GM19035 (cell line): Measurements from ENCODE around the gene LAMC2.

ENCODE experiments used
- ATAC-seq: cut with Tn5 transposase; IDR thresholded peaks from one replicate; pipeline ENCODE4 v1.9.1; 2021; ENCODE audit not compliant: unreplicated experiment

The LAMC2 gene

DNA sequence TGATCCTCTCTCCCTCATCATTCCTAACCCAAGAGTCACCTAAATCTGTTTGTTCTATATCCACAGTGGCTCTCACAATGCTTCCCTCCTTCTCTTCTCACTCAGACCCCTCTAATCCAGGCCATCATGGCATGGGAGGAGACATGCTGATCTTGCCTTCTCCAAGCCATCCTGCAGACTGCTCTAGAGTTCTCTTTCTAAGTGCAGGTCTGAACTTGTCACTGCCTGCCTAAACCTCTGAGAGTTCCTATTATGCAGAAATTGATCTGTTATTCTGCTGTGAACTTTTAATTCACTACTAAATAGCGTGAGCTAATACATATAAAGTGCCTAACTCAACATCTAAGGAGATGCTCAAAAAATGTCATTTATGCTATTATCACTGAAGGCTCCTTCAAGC, 26.8 kb downstream of the LAMC2 start:
- ATAC-seq = no peak

DNA sequence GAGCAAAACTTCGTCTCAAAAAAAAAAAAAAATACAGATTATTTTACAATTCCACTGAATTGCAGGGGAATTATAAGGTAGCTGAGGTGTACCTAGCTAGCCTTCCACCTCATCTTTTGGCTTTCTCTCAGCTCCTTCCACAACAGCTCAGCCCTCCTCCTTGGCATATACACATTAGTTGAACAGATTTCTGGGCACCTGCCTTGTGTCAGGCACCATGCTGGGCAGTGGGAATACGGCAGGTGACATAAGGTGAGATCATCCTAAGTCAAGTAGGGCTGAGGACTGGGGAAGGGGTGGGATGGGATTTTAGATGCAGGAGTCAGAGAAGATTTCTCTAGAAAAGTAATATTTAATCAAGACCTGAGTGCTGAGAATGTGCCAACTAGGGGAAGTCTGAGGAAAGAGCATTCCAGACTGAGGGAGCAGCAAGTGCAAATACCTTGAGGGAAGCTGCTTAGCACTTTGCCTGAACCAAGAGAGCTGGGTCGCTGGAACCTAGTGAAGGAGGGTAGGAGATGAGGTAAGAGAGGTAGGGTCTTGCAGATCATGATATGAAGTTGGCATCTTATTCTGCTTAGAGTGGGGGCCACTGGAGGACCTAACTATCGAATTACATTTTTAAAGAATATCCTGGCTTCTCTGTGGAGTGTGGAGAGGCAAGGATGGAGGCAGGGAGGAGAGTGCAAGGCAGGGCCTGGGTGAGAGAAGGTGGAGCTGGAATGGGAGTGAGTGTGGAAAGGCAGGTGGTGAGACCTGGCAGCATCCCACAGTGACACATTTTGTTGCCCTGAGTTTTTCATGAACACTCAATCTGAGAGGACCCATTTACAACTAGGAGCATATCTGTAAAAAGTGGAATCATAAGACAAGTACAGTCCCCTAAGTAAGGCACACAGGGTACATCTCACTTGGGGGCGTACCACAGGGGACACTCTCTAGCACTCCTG, 28.2 kb downstream of the LAMC2 start:
- ATAC-seq = no peak

DNA sequence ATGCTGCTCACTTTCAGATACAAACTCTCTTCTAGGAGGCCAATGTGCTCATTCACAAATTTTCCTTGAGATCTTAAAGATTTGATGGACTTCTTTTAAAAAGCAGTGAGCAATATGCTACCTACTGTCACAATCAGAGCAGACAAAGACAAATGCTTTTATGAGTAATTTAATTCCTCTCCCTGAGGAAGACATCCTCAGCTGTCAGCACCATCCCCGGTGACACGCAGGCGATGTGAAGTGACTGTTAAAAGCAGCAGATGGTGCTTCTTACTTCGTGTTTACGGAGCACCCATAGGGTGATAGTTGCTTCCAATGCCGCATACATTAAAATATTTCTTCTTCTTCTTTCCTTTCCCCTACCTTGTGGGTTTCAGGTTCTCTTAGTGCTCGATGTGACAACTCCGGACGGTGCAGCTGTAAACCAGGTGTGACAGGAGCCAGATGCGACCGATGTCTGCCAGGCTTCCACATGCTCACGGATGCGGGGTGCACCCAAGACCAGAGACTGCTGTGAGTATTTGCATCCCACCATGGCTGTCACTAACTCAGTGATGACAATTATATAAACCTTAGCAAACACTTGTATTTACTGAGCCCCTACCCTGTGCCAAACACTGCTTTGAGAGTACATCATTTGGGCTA, 29.1 kb downstream of the LAMC2 start:
- ATAC-seq = no peak

DNA sequence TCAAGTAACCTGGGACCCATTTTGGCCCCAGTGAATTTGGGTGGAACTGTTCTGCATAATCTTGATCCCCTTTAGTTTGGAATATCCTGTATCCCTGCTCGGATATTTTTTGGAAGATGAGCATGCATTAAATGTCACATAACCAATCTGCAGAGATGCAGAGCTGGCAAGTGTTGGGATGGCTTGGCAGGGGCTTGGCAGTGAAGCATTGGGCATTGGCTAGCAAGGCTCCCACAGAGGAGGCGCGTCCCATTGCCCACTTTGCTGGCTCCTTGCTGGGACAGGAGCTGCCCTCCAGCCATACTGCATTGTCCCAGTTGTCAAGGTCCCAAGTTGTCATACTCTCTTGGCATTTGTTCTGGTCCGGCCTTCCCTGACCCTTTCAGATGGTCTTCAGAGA, 29.9 kb downstream of the LAMC2 start:
- ATAC-seq = no peak

- no peak for ATAC-seq
Observed at GRCh38 chr1:183218027-183218618, 32.1 kb downstream of the LAMC2 start.

DNA sequence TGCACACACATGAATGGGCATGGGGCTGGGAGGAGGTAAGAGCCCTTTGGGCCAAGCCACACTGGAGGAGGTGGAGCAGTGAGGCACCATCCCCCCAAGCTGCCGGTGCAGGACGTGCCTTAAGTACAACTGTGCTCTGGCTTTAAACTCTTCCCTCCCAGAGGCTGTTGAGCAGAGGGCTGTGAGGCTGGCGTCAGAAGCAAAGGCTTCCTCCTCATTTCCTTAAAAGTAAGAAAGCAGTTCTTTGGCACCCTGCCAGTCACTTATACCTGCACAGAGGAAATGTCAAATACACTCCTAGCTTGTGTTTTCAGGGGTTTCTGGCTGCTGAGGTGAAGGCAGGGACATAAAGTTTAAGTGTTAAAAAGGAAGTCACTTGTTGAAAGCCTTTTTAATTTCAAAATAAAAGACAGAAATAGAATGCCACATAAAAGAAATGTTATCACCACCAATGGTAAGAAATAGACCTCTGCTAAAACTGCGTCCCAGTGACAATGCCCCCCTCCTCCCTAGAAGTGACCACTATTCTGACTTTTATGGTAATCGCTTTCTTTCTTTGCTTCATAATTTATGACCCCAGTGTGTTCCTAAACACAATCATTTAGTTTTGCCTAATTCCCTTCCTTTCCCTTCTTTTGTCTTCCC, 33.0 kb downstream of the LAMC2 start:
- ATAC-seq = no peak

DNA sequence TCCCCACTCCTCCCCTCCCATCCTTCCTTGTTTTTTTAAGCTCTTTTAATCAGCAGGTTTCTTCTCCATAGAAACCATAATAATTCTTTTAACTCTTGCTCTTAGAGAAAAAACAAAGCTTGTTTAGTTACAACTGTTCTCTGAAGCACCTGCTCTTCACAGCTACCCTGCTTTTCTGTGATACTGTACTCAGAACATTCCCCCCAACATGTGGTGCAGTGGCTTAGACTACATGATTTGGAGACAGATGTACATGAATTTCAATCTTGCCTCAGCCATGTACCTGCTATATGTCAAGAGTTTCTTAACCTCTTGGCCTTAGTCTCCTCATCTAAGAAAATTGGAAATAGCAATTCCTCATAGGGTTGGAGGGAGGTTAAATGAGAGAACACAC, 33.5 kb downstream of the LAMC2 start:
- no peak for ATAC-seq

- no peak for ATAC-seq
Observed at GRCh38 chr1:183222909-183223308, 36.8 kb downstream of the LAMC2 start.

GRCh38 chr1:183223467-183223866, 37.4 kb downstream of the LAMC2 start:
- no peak for ATAC-seq

DNA sequence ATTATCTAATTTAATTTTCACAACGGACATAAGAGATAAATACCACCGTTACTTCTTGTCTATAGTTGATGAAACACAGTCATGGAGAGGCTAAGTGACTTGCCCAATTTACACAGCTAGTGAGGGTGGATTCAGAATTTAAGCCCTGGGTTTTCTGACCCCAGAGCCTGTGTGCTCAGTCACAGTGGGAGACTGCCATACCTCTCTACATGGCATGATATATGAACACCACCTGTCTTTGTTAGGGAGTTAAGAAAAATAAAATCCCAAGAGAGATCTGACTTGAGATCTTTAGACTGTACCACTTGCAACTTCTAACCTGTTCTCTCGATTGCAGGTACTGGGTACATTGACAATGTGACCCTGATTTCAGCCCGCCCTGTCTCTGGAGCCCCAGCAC, 40.3 kb downstream of the LAMC2 start:
- no peak for ATAC-seq

DNA sequence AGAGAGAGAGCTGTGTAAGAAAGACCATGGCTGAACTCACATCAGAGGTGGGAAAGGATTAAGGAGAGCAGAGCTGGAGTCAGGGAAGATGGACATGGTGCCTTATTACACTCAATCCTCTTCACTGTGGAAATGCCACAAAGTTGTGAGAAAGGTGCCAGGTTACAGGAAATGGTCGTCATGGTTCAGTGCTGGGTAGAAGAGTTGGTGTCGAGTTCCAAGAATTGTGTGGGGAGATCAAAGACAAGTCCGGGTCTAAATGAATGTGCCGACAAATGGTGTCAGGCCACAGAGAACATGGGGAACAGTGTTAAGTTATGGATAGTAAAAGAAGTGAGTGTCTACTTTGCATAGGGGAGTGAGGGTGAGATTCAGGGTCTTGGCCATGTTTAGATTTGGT, 40.9 kb downstream of the LAMC2 start:
- no peak for ATAC-seq

GRCh38 chr1:183227422-183228346, 41.6 kb downstream of the LAMC2 start:
- ATAC-seq = peak; percentile 58

DNA sequence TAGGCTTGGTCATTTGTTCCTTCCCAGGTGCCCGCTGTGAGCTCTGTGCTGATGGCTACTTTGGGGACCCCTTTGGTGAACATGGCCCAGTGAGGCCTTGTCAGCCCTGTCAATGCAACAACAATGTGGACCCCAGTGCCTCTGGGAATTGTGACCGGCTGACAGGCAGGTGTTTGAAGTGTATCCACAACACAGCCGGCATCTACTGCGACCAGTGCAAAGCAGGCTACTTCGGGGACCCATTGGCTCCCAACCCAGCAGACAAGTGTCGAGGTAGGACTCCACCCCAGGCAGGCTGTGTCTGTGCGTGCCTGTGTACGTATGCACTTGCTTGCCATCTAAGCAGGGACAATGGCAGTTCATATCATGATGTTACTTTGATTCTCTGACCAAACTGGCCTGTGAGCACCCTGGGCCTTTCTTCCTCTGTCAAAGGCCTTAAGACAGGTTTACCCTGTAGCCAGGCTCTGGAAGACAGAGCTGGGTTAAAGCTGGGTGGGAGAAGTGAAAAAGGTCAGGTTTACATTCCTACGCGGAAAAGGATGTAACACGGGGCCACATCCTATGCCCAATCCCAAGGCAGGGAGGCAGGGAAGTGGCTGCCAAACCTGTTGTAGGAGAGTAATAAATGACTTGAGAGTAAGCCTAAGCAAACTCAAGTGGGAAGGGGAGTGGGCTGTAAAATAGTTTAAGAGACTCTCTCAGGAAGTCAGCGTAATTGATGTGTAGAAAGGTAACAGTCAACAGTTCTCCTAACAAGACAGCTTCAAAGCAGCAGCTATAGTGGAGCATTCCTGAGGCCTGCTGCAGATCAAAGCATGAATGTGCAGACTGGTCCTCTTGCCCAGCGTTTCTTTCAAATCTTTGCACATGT, 42.5 kb downstream of the LAMC2 start:
- ATAC-seq = no peak

DNA sequence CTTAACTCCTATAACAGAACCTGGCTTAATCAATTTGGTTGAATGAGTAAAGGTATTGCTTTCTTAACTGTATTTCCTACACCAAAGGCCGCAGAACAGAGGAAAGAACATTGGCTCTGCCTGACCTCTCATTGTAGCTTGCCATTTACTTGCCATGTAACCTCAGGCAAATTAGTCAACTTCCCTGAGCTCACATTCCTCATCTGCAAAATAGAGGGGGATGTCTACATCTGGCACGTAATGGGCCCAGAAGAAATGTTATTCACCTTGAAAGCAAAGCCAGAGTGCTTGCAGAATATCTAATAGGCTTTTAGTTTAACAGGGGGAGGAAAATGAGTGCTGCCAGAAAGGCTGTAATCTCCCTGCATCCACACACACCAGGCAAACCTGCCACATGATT, 44.3 kb downstream of the LAMC2 start:
- no peak for ATAC-seq

DNA sequence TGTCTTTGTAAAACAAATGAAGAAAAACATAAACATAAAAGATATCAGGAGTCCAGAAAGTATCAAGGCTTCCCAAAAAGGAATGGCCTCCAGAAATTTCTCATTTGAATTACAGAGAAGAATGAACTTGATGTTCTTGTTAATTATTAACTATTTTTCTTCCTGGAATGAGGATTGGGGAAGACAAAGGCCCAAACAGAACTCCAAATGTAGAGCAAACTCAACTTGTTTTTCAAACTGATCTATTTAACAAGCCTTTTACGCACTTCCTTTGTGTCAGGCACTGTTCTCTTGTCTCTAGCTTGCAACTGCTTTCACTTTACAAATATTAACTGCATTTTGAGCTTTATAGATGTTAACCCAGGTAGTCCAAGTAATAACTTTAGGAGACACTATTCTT, 45.5 kb downstream of the LAMC2 start:
- no peak for ATAC-seq

GRCh38 chr1:183233113-183233512, 47.0 kb downstream of the LAMC2 start:
- ATAC-seq = no peak

- no peak for ATAC-seq
Observed at GRCh38 chr1:183234660-183235476, 48.8 kb downstream of the LAMC2 start.

DNA sequence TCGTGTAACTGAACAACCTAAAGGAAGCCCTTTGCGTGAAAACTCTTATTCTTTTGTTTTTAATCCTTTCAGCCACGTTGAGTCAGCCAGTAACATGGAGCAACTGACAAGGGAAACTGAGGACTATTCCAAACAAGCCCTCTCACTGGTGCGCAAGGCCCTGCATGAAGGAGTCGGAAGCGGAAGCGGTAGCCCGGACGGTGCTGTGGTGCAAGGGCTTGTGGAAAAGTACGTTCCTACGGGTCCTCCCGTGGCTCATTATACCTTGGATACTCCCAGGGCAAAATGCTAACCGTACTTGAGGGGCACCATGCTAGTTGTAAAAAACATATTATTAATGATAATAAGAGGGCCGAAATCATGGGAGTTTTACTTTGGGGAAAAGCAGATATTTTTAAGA, 49.4 kb downstream of the LAMC2 start:
- ATAC-seq = no peak
